Progenitor cell of endocrine pancreas (in vitro differentiated cells): Measurements from ENCODE around the gene ZNF385B. TPM values are rescaled to one million over a fixed set of nuclear protein-coding genes. Genes with fewer than 3 reads are reported as not detected.

Experiments
- DNase-seq: peaks from one replicate; pipeline ENCODE4 v3.0.0; 2021; ENCODE audit warnings: low spot score; ENCODE audit not compliant: unreplicated experiment
- H3K27ac Mint-ChIP-seq: 2 replicates; pipeline ENCODE4 v1.8.0; 2021; ENCODE audit warnings: mild to moderate bottlenecking, moderate library complexity, mixed read lengths
- H3K27me3 Mint-ChIP-seq: 2 replicates; pipeline ENCODE4 v1.8.0; 2021; ENCODE audit warnings: mixed read lengths
- H3K36me3 Mint-ChIP-seq: 2 replicates; pipeline ENCODE4 v1.8.0; 2022; ENCODE audit warnings: mixed read lengths; ENCODE audit not compliant: insufficient read depth
- H3K4me1 Mint-ChIP-seq: 2 replicates; pipeline ENCODE4 v1.8.0; 2021; ENCODE audit warnings: low read depth, mixed read lengths
- H3K4me3 Mint-ChIP-seq: 2 replicates; pipeline ENCODE4 v1.8.0; 2021; ENCODE audit warnings: low read depth, mild to moderate bottlenecking, moderate library complexity, mixed read lengths
- H3K9me3 Mint-ChIP-seq: 2 replicates; pipeline ENCODE4 v1.8.0; 2021; ENCODE audit warnings: low read depth, mixed read lengths
- total RNA-seq: library from RNA; stranded (reverse); gene quantifications from 2 replicates; pipeline ENCODE4 v1.2.1, GENCODE V29; 2021
- TF ChIP-seq, protein P1 (sequence below): fragments of 200-600 bp; sonication (generic); IDR thresholded peaks from one replicate; pipeline ENCODE4 v1.5.0; 2021; ENCODE audit warnings: antibody characterized with exemption, mild to moderate bottlenecking; ENCODE audit not compliant: unreplicated experiment

Gene ZNF385B
- total RNA-seq, 1 donor from 2014 or later = 4.9 TPM

DNA sequence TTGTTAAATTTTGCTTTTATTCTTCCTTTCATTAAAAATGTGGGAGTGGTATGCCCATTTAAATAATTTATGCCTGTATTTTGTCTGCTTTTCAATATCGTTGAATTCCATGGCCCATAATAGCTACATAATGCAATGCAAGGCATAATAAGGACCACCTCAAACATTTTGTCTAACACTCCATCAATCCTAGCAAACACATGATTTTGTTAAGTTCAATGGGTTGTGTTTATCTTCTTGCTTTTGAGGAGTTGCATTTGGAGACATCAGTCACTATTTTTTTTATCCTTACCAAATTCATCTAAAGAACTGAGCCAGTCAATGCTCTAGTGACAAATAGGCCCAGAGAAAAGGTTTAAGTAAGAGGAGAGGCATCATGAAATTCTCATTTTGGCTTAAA is 145.5 kb downstream of the ZNF385B start:
- Mint-ChIP-seq H3K27me3 (no peaks in the 10 kb centered on the region), H3K4me1 (peaks cover 11% of the 10 kb centered on the region), H3K36me3 (no peaks in the 10 kb centered on the region), H3K4me3 (no peak overlapping the region), H3K27ac (no peak overlapping the region), H3K9me3 (no peaks in the 10 kb centered on the region)
- TF ChIP-seq, protein P1, sequence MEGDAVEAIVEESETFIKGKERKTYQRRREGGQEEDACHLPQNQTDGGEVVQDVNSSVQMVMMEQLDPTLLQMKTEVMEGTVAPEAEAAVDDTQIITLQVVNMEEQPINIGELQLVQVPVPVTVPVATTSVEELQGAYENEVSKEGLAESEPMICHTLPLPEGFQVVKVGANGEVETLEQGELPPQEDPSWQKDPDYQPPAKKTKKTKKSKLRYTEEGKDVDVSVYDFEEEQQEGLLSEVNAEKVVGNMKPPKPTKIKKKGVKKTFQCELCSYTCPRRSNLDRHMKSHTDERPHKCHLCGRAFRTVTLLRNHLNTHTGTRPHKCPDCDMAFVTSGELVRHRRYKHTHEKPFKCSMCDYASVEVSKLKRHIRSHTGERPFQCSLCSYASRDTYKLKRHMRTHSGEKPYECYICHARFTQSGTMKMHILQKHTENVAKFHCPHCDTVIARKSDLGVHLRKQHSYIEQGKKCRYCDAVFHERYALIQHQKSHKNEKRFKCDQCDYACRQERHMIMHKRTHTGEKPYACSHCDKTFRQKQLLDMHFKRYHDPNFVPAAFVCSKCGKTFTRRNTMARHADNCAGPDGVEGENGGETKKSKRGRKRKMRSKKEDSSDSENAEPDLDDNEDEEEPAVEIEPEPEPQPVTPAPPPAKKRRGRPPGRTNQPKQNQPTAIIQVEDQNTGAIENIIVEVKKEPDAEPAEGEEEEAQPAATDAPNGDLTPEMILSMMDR = no peak
- no peak for DNase-seq

DNA sequence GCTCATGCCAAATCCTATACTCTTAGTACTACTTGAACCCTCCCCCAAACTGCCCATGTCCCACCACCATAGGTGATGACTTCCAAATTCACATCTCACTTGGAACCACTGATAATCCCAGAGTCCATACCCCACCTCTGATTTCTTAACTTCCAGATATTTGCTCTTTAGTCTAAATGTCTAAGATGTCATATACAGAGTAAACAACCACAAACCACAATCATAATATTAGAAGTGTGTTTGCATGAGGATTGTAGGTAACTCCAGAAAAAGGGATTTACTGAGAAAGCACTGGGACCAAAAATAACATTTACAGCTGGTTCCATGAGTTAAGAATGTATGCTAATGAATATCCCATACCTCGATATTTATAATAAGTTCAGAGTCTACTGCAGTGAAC is 146.2 kb downstream of the ZNF385B start:
- Mint-ChIP-seq H3K27me3 (no peaks in the 10 kb centered on the region), H3K36me3 (no peaks in the 10 kb centered on the region), H3K4me3 (no peak overlapping the region), H3K4me1 (peaks cover 11% of the 10 kb centered on the region), H3K9me3 (no peaks in the 10 kb centered on the region), H3K27ac (no peak overlapping the region)
- DNase-seq = no peak
- TF ChIP-seq, protein P1 = no peak

DNA sequence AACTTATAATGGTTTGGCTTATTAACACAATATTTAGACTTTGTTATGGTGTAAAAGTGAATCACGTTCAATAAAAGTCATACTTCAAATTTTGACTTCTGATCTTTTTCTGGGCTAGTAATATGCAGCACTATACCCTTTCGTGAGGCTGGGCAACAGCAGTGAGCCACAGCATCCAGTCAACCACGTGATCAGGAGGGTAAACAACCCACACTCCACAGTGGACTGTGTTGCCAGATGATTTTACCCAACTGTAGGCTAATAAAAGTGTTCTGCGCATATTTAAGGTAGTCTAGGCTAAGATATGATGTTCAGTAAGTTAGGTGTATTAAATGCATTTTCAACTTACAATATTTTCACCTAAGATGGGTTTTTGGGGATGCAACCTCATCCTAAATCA is 148.6 kb downstream of the ZNF385B start:
- Mint-ChIP-seq H3K27me3 (no peaks in the 10 kb centered on the region), H3K4me3 (no peak overlapping the region), H3K9me3 (no peaks in the 10 kb centered on the region), H3K27ac (no peak overlapping the region), H3K36me3 (no peaks in the 10 kb centered on the region), H3K4me1 (no peaks in the 10 kb centered on the region)
- DNase-seq = no peak
- TF ChIP-seq, protein P1 = no peak

DNA sequence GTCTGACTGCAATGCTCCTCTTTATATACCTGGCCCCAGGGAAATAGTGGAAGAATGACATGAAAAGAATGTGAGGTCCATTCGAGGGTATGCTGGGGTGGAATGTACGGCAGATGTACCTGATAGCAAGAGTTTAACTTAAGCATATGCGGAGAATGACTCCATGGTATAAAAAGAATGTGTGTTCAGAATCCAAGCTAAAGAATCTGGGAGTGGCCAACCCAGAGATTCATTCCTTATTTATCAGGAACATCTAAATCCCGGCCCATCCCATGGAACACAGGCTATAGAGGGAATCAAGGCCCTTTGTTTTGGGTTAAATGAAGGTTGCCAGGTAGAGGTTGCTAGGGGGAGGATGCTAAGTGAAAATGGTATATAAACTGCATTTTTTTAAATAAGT is 150.0 kb downstream of the ZNF385B start:
- Mint-ChIP-seq H3K9me3 (no peaks in the 10 kb centered on the region), H3K27ac (no peak overlapping the region), H3K4me3 (no peak overlapping the region), H3K27me3 (no peaks in the 10 kb centered on the region), H3K36me3 (no peaks in the 10 kb centered on the region), H3K4me1 (no peaks in the 10 kb centered on the region)
- DNase-seq = no peak
- TF ChIP-seq, protein P1 = no peak

DNA sequence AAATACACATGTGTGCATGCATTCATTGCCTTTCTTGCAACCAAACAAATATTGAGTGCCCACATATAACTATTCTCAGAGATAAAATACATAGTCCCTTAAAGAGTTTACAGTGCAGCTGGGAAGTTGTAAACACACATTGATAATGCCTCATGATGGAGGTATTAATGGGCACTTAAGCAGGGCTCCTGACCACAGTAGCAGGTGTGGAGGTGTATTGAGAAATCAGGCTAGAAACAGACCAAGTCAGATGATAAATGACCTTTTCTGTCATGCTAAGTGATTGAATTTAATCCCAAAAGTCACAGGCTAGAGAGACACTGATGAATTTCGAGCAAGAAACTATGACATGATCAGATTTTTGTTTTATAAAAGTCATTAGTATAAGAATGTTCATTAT is 157.7 kb downstream of the ZNF385B start:
- no peaks in the 10 kb centered on the region for H3K27me3 Mint-ChIP-seq
- H3K36me3 Mint-ChIP-seq = no peaks in the 10 kb centered on the region
- H3K9me3 Mint-ChIP-seq = no peaks in the 10 kb centered on the region
- TF ChIP-seq, protein P1 = no peak
- no peak overlapping the region for H3K27ac Mint-ChIP-seq
- H3K4me3 Mint-ChIP-seq = no peak overlapping the region
- DNase-seq = no peak
- no peaks in the 10 kb centered on the region for H3K4me1 Mint-ChIP-seq
